AG04450 (cell line): ENCODE data around the gene THADA. TPM values are rescaled to one million over a fixed set of nuclear protein-coding genes. Genes with fewer than 3 reads are reported as not detected.

Experiments
- CTCF ChIA-PET: fragments of 300-600, 350-600 bp; formaldehyde crosslinking; extraction: SDS; loops from one replicate; lab custom pipeline; 2022; ENCODE audit warnings: antibody characterized with exemption, inconsistent platforms; lab: Charles Lee
- POLR2A ChIA-PET: fragments of 350-600 bp; formaldehyde crosslinking; extraction: SDS; loops from one replicate; lab custom pipeline; 2021; ENCODE audit warnings: antibody characterized with exemption, inconsistent platforms; lab: Yijun Ruan, JAX
- DNase-seq: peaks from one replicate; pipeline ENCODE4 v3.0.0-alpha.2; 2011; ENCODE audit warnings: low read depth, low spot score
- H3K27ac ChIP-seq: one replicate; pipeline ENCODE4 v1.5.1; 2012; ENCODE audit warnings: low read depth, low read length, control low read depth
- H3K27me3 ChIP-seq: one replicate; pipeline ENCODE4 v1.6.0; 2012; ENCODE audit warnings: low read length; ENCODE audit not compliant: control insufficient read depth, insufficient read depth
- H3K4me3 ChIP-seq: 2 replicates; pipeline ENCODE4 v1.5.1; 2011; ENCODE audit warnings: mild to moderate bottlenecking, low read depth, low read length, control low read depth
- H3K9me3 ChIP-seq: 2 replicates; pipeline ENCODE4 v1.5.1; 2012; ENCODE audit warnings: low read length; ENCODE audit not compliant: control insufficient read depth, insufficient read depth
- CTCF ChIP-seq: IDR thresholded peaks from 2 replicates; pipeline ENCODE4 v1.5.1; 2011; ENCODE audit warnings: low read depth, low read length, control low read depth, inconsistent platforms
- polyA plus RNA-seq: library from polyadenylated mRNA; depleted of rRNA; stranded (reverse); fragments of >200 nt; gene quantifications from 2 replicates; pipeline ENCODE4 v1.2.3, GENCODE V29; 2011

THADA gene
- polyA plus RNA-seq, 1 experiment = 15.0 TPM

- ChIA-PET CTCF (no interaction called here), POLR2A (no interaction called here)
- Histone ChIP-seq H3K27ac (no peak overlapping the region), H3K27me3 (no peaks in the 10 kb centered on the region), H3K4me3 (no peak overlapping the region), H3K9me3 (no peaks in the 10 kb centered on the region)
- no peak for TF ChIP-seq CTCF
- no peak for DNase-seq
Observed at GRCh38 chr2:43321446-43321845, 274.4 kb downstream of the THADA start.

GRCh38 chr2:43319541-43319940 lies 276.3 kb downstream of the THADA start:
- ChIA-PET POLR2A (interaction anchor here (2.0 kb wide), 1 partner anchor 13 kb away, joined by 4 read pairs; no protein-coding TSS in a partner anchor), CTCF (interaction anchor here (1.3 to 1.7 kb wide), 2 partner anchors 90 to 165 kb away, joined by 4 to 5 read pairs; no protein-coding TSS in a partner anchor)
- no peaks in the 10 kb centered on the region for H3K9me3 ChIP-seq
- H3K27ac ChIP-seq = no peak overlapping the region
- no peaks in the 10 kb centered on the region for H3K27me3 ChIP-seq
- no peak for DNase-seq
- no peak overlapping the region for H3K4me3 ChIP-seq
- TF ChIP-seq CTCF = no peak

- ChIA-PET CTCF (interaction anchor here (1.3 to 1.7 kb wide), 2 partner anchors 89 to 165 kb away, joined by 4 to 5 read pairs; no protein-coding TSS in a partner anchor), POLR2A (interaction anchor here (0.9 to 2.0 kb wide), 4 partner anchors 14 to 92 kb away, joined by 3 to 5 read pairs (median 4); partner anchors contain the start of gene ZFP36L2)
- Histone ChIP-seq H3K27ac (no peak overlapping the region), H3K27me3 (no peaks in the 10 kb centered on the region), H3K4me3 (no peak overlapping the region), H3K9me3 (no peaks in the 10 kb centered on the region)
- TF ChIP-seq CTCF = no peak
- peak; percentile 65 for DNase-seq
Observed at GRCh38 chr2:43318791-43319190, 277.0 kb downstream of the THADA start.

- CTCF ChIA-PET = interaction anchor here (1.7 kb wide), 1 partner anchor 166 kb away, joined by 4 read pairs; no protein-coding TSS in a partner anchor
- H3K27ac ChIP-seq = no peak overlapping the region
- DNase-seq = no peak
- no peak for TF ChIP-seq CTCF
- no peaks in the 10 kb centered on the region for H3K27me3 ChIP-seq
- POLR2A ChIA-PET = interaction anchor here (1.2 kb wide), 1 partner anchor 43 kb away, joined by 3 read pairs; no protein-coding TSS in a partner anchor
- H3K9me3 ChIP-seq = no peaks in the 10 kb centered on the region
- H3K4me3 ChIP-seq = no peak overlapping the region
Observed at GRCh38 chr2:43317680-43318079, 278.2 kb downstream of the THADA start.

- CTCF ChIA-PET = interaction anchor here (0.9 kb wide), 1 partner anchor 49 kb away, joined by 4 read pairs; no protein-coding TSS in a partner anchor
Observed at GRCh38 chr2:43317194-43317593, 278.6 kb downstream of the THADA start.

More at GRCh38 chr2:43317194-43317593, 278.6 kb downstream of the THADA start:
- Histone ChIP-seq H3K4me3 (no peak overlapping the region), H3K27me3 (no peaks in the 10 kb centered on the region), H3K9me3 (no peaks in the 10 kb centered on the region), H3K27ac (no peak overlapping the region)
- no peak for DNase-seq
- no peak for TF ChIP-seq CTCF
- POLR2A ChIA-PET = no interaction called here
